Gastroesophageal sphincter (tissue), 4 donors: Measurements from ENCODE around the gene KIZ. TPM values are rescaled to one million over a fixed set of nuclear protein-coding genes. Genes with fewer than 3 reads are reported as not detected.

Experiments used
- ATAC-seq: fragments of 150-250 bp; one replicate; pipeline ENCODE4 v1.9.1; 2016; ENCODE audit warnings: mild to moderate bottlenecking, moderate library complexity
- H3K27ac ChIP-seq, 4 donors: fragments of 200-600 bp; sonication (generic) in 3 of 4; 1 replicate in 3 of 4; 2 replicates in 1 of 4; pipeline ENCODE4 v1.5.1; 2016 to 2019
- H3K27me3 ChIP-seq: fragments of 200-600 bp; sonication (generic); one replicate; pipeline ENCODE4 v1.5.1; 2019
- H3K36me3 ChIP-seq, 2 donors: fragments of 200-600 bp; sonication (generic); one replicate each; pipeline ENCODE4 v1.5.1; 2019; ENCODE audit warnings: control low read depth in 1 of 2
- H3K4me1 ChIP-seq, 3 donors: fragments of 200-600 bp; sonication (generic); 1 replicate in 2 of 3; 2 replicates in 1 of 3; pipeline ENCODE4 v1.5.1; 2016 to 2019; ENCODE audit warnings: control low read depth in 2 of 3
- H3K4me3 ChIP-seq, 2 donors: fragments of 200-600 bp; sonication (generic); one replicate each; pipeline ENCODE4 v1.5.1; 2019; ENCODE audit warnings: mild to moderate bottlenecking in 1 of 2, moderate library complexity in 1 of 2
- H3K9me3 ChIP-seq, 3 donors: fragments of 200-600 bp; sonication (generic); one replicate each; pipeline ENCODE4 v1.5.1; 2017 to 2019; ENCODE audit warnings: control low read depth in 2 of 3
- EP300 ChIP-seq: sonication (generic); formaldehyde crosslinking; IDR thresholded peaks from one replicate; pipeline ENCODE4 v1.6.1; 2017; ENCODE audit warnings: antibody characterized with exemption, mild to moderate bottlenecking
- POLR2A ChIP-seq, 2 donors: fragments of 450-650 bp; IDR thresholded peaks; one replicate each; pipeline ENCODE4 v1.6.1; 2017; ENCODE audit warnings: antibody characterized with exemption in 2 of 2, mild to moderate bottlenecking in 2 of 2, moderate library complexity in 1 of 2
- POLR2AphosphoS5 ChIP-seq: sonication (generic); formaldehyde crosslinking; IDR thresholded peaks from one replicate; pipeline ENCODE4 v1.6.1; 2017; ENCODE audit warnings: antibody characterized with exemption
- WGBS, 2 donors: methylation state at CpG; one replicate each; pipeline ENCODE4 v1.1.5; 2018; ENCODE audit warnings: low coverage in 1 of 2; 5-methylcytosine and 5-hydroxymethylcytosine counted together
- total RNA-seq, 4 donors: library from RNA; depleted of rRNA; stranded (reverse); fragments of >200 nt; gene quantifications; one replicate each; pipeline ENCODE4 v1.1.0, GENCODE V29; 2016
- TF ChIP-seq, protein P1 (sequence below), 4 experiments: fragments of 200-600 bp in 2 of 4; fragments of 450-650 bp in 2 of 4; sonication (generic) in 1 of 4; IDR thresholded peaks; one replicate each; pipeline ENCODE4 v1.5.1; 2017 to 2019; ENCODE audit warnings: antibody characterized with exemption in 4 of 4, mild to moderate bottlenecking in 2 of 4, moderate library complexity in 2 of 4

The KIZ gene
- total RNA-seq, 4 donors from 2014 or later: 19.9 to 31.0 (median 30.6) TPM

DNA sequence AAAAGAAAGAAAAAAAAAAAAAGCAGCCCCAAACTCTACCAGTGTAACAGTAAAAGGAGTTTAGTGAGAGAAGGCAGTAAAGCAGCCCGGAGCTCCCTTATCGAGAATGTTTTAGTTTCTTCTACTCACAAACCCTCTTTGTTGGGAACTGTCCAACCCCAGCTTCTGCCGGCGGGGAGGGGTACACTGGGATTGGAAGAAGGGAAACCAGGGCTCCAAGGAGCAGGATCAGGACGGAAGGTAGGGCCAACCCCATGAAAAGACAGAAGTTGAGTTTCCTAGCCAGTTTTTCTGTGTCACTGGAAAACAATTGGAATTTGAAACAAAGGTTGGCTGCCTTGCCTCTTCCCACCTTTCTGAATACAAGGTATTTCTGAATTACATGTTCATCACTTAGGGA lies 66.0 kb downstream of the KIZ start:
- TF ChIP-seq POLR2AphosphoS5: no peak
- TF ChIP-seq, protein P1, sequence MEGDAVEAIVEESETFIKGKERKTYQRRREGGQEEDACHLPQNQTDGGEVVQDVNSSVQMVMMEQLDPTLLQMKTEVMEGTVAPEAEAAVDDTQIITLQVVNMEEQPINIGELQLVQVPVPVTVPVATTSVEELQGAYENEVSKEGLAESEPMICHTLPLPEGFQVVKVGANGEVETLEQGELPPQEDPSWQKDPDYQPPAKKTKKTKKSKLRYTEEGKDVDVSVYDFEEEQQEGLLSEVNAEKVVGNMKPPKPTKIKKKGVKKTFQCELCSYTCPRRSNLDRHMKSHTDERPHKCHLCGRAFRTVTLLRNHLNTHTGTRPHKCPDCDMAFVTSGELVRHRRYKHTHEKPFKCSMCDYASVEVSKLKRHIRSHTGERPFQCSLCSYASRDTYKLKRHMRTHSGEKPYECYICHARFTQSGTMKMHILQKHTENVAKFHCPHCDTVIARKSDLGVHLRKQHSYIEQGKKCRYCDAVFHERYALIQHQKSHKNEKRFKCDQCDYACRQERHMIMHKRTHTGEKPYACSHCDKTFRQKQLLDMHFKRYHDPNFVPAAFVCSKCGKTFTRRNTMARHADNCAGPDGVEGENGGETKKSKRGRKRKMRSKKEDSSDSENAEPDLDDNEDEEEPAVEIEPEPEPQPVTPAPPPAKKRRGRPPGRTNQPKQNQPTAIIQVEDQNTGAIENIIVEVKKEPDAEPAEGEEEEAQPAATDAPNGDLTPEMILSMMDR (IDR thresholded peaks at IDR 0.05): no peak
- no peak for TF ChIP-seq EP300
- TF ChIP-seq POLR2A (IDR thresholded peaks at IDR 0.05): no peak
- Histone ChIP-seq H3K27ac (no peak overlapping the region), H3K4me3 (no peak overlapping the region), H3K9me3 (no peaks in the 10 kb centered on the region), H3K27me3 (no peaks in the 10 kb centered on the region), H3K4me1 (no peaks in the 10 kb centered on the region), H3K36me3 (peaks cover 0 to 21% of the 10 kb centered on the region in 2 donors)
- WGBS, 2 donors: 22% methylated on average over 5 of the region's 5 CpGs
- no peak for ATAC-seq

DNA sequence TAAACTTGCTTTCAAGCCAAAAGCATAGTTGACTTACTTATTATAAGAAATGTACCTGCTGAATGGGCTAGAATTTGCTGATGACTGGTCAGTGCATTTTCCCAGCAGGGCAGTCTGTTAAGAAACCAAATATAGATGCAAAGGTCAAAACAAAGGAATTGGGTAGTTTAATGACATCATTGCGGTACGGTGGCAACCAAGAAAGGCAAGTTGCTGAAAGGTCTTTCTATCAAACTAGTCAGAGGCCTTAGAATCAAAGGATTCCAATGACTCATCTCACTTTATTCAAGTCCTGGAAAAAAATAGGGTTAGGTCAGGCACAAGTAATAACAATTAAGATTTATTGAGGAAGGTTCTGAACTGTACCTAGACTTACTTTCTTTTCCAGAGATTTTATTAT lies 76.4 kb downstream of the KIZ start:
- Histone ChIP-seq H3K36me3 (peaks cover 0 to 17% of the 10 kb centered on the region in 2 donors), H3K27ac (no peak overlapping the region), H3K4me1 (no peaks in the 10 kb centered on the region), H3K4me3 (no peak overlapping the region), H3K9me3 (no peaks in the 10 kb centered on the region), H3K27me3 (no peaks in the 10 kb centered on the region)
- TF ChIP-seq, protein P1 (IDR thresholded peaks at IDR 0.05): no peak
- no peak for TF ChIP-seq EP300
- TF ChIP-seq POLR2A (IDR thresholded peaks at IDR 0.05): no peak
- no peak for TF ChIP-seq POLR2AphosphoS5
- ATAC-seq: no peak
- 71 to 82% methylated on average over 2 of the region's 2 CpGs for WGBS, 2 donors

DNA sequence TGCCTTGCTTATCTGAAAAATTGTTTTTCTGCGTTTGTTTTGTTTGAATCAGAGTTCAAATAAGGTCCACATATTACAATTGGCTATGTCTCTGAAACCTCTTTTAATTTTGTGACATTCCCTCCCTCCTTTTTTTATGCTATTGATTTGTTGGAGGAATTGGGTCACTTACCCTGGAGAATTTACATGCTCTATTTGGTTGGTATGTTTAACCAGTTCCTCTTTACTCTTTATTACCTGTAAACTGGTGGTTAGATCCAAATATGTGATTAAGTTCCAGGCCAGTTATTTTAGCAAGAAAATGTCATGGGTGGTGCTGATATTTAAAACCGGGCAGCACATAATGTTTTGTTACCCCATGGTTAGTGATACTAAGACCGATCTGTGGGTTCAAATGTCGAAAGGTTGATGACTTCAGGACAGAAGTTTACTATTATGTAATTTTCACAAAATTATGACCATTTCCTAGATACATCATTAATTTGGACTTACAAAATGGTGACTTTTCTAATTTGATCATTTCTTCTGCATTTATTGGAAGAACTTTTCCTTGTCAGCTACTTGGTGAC lies 77.3 kb downstream of the KIZ start:
- no peak for ATAC-seq
- WGBS, 2 donors: 81 to 86% methylated on average over 4 of the region's 4 CpGs

DNA sequence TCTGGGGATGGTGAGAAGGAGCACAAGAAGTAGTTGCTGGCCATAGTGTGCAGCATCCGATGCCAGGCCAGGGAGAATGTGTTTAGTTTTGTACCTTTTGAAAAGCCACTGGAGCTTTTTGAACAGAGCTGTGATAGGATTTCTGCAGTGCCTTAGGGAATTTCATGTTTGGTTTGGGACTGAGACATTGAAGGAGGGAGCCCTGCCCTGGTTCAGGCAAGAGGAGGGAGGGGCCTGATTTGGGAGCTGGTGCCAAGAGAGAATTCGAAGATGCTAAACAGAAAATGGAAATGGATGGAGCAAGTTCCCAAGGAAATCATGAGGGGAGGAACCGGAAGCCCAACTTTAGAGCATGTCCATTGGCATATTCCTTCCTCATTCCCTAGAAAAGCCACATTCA lies 80.7 kb downstream of the KIZ start:
- H3K27me3 ChIP-seq: no peaks in the 10 kb centered on the region
- no peak for ATAC-seq
- peaks cover 0 to 32% of the 10 kb centered on the region in 2 donors for H3K36me3 ChIP-seq
- 77 to 90% methylated on average over 3 of the region's 3 CpGs for WGBS, 2 donors
- no peaks in the 10 kb centered on the region for H3K9me3 ChIP-seq
- H3K4me1 ChIP-seq: no peaks in the 10 kb centered on the region
- no peak overlapping the region for H3K4me3 ChIP-seq
- no peak for TF ChIP-seq POLR2A (IDR thresholded peaks at IDR 0.05)
- no peak for TF ChIP-seq EP300
- TF ChIP-seq, protein P1 (IDR thresholded peaks at IDR 0.05): no peak
- TF ChIP-seq POLR2AphosphoS5: no peak
- no peak overlapping the region for H3K27ac ChIP-seq

More for the DNA sequence above, 77.3 kb downstream of the KIZ start:
- Histone ChIP-seq H3K27ac (no peak overlapping the region), H3K36me3 (peaks cover 0 to 24% of the 10 kb centered on the region in 2 donors), H3K4me3 (no peak overlapping the region), H3K4me1 (no peaks in the 10 kb centered on the region), H3K9me3 (no peaks in the 10 kb centered on the region), H3K27me3 (no peaks in the 10 kb centered on the region)
- TF ChIP-seq POLR2A (IDR thresholded peaks at IDR 0.05) (no peak), EP300 (no peak), POLR2AphosphoS5 (no peak)
- TF ChIP-seq, protein P1 (IDR thresholded peaks at IDR 0.05): no peak

DNA sequence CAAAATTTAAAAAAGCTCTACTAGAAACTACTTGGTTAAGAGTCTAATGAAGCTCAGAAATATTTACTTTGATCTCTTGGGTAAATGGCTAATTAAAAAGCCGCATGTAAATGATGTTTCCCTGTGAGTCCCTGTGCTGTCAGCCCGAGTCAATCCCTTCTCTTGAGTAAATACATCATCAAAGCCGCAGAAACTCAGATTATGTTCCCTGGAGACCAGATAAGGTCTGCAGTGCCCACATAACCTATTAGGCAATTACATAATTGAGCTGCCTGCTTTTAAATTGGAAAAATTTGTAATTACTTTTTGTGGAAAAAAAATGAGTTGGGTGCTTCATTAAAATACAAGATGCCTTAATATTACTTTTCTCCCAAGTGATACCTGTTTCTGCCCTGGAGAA lies 83.1 kb downstream of the KIZ start:
- Histone ChIP-seq H3K4me1 (no peaks in the 10 kb centered on the region), H3K9me3 (no peaks in the 10 kb centered on the region), H3K27ac (no peak overlapping the region), H3K27me3 (no peaks in the 10 kb centered on the region), H3K36me3 (peaks cover 0 to 51% of the 10 kb centered on the region in 2 donors), H3K4me3 (no peak overlapping the region)
- 86 to 92% methylated on average over 3 of the region's 3 CpGs for WGBS, 2 donors
- TF ChIP-seq POLR2A (IDR thresholded peaks at IDR 0.05) (no peak), EP300 (no peak), POLR2AphosphoS5 (no peak)
- TF ChIP-seq, protein P1 (IDR thresholded peaks at IDR 0.05): no peak
- no peak for ATAC-seq
